HepG2 (cell line): ENCODE measurements around the gene SIK3. TPM values are rescaled to one million over a fixed set of nuclear protein-coding genes. Genes with fewer than 3 reads are reported as not detected.

Source experiments
- ATAC-seq: fragments of 200-7000 bp; cut with Tn5 transposase; 3 replicates; pipeline ENCODE4 v1.9.1; 2020; ENCODE audit warnings: mild to moderate bottlenecking, moderate library complexity
- BruUV-seq: library from RNA; stranded (reverse); fragments of 400-500 nt; replicated peaks from 2 replicates; lab custom pipeline; 2021; lab: Mats Ljungman, UMichigan
- CTCF ChIA-PET: fragments of 300-600 bp; formaldehyde crosslinking; extraction: SDS; loops from one replicate; lab custom pipeline; 2021; ENCODE audit warnings: low total read pairs, inconsistent platforms, low intra/inter-chr PET ratio; lab: Yijun Ruan, JAX
- POLR2A ChIA-PET: fragments of 350-600 bp; sonication (Branson Sonifier 250); formaldehyde crosslinking; loops from one replicate; lab custom pipeline; 2020; ENCODE audit warnings: antibody characterized with exemption, inconsistent platforms; lab: Yijun Ruan, JAX
- DNase-seq: peaks from one replicate; pipeline ENCODE4 v3.0.0-alpha.2; 2015; ENCODE audit warnings: low spot score
- FAIRE-seq: peaks from 3 replicates; lab custom pipeline; 2011; peaks lifted over from hg19 to GRCh38; lab: Jason Lieb, UNC
- H2AFZ ChIP-seq: one replicate; pipeline ENCODE4 v1.6.1; 2011; ENCODE audit warnings: low read length, inconsistent platforms
- H3K27ac ChIP-seq: fragments of 300-600 bp; 3 replicates; pipeline ENCODE4 v1.8.0; 2011; ENCODE audit warnings: mixed run types, mild to moderate bottlenecking, mixed read lengths, low read length, inconsistent platforms; ENCODE audit not compliant: insufficient read depth; ENCODE audit errors: extremely low read length
- H3K27me3 ChIP-seq, 2 experiments: fragments of 200-600 bp in 1 of 2; 2 replicates in 1 of 2; 3 replicates in 1 of 2; pipeline versions ENCODE4 v1.6.0 to v1.8.0; 2011; ENCODE audit warnings: low read length in 2 of 2, mild to moderate bottlenecking in 2 of 2, moderate library complexity in 2 of 2, inconsistent platforms in 1 of 2; ENCODE audit not compliant: insufficient read depth in 2 of 2, control insufficient read depth in 1 of 2
- H3K36me3 ChIP-seq, 2 experiments: fragments of 200-600 bp in 1 of 2; replicated peaks in 1 of 2; 2 replicates in 1 of 2; 3 replicates in 1 of 2; pipeline versions ENCODE4 v1.5.1 to v1.8.0; 2011; ENCODE audit warnings: low read length in 2 of 2, inconsistent platforms in 1 of 2; ENCODE audit not compliant: insufficient read depth in 2 of 2, control insufficient read depth in 1 of 2
- H3K4me1 ChIP-seq: 2 replicates; pipeline ENCODE4 v1.5.1; 2012; ENCODE audit warnings: low read length, inconsistent platforms; ENCODE audit not compliant: insufficient read depth
- H3K4me2 ChIP-seq: 2 replicates; pipeline ENCODE4 v1.6.0; 2011; ENCODE audit warnings: low read depth, low read length, inconsistent platforms
- H3K4me3 ChIP-seq, 3 experiments: fragments of 200-600 bp in 1 of 3; sonication (generic), shearing (Covaris generic) in 1 of 3; replicated peaks in 1 of 3; 2 replicates each; pipeline ENCODE4 v1.5.1; 2011 to 2016; ENCODE audit warnings: low read length in 3 of 3, inconsistent platforms in 2 of 3, low read depth in 2 of 3, mild to moderate bottlenecking in 2 of 3, control low read depth in 1 of 3, mixed read lengths in 1 of 3; ENCODE audit not compliant: insufficient read depth in 1 of 3
- H3K79me2 ChIP-seq: one replicate; pipeline ENCODE4 v1.6.1; 2011; ENCODE audit warnings: low read length, inconsistent platforms; ENCODE audit not compliant: insufficient read depth
- H3K9ac ChIP-seq: 2 replicates; pipeline ENCODE4 v1.6.0; 2011; ENCODE audit warnings: mild to moderate bottlenecking, low read depth, low read length, inconsistent platforms; ENCODE audit not compliant: insufficient read depth
- H3K9me3 ChIP-seq: 2 replicates; pipeline ENCODE4 v1.5.1; 2012; ENCODE audit warnings: mild to moderate bottlenecking, low read length
- H4K20me1 ChIP-seq: 2 replicates; pipeline ENCODE4 v1.6.0; 2011; ENCODE audit warnings: inconsistent platforms, mild to moderate bottlenecking, low read length, moderate library complexity; ENCODE audit not compliant: insufficient read depth
- FIP1L1 ChIP-seq: fragments of 200-400 bp; formaldehyde crosslinking; IDR thresholded peaks from 2 replicates; pipeline ENCODE4 v1.6.1; 2018; ENCODE audit warnings: low read depth, mild to moderate bottlenecking, low read length, moderate library complexity, borderline replicate concordance; ENCODE audit not compliant: insufficient read depth
- HMG20B ChIP-seq: conservative IDR thresholded peaks from 2 replicates; pipeline ENCODE4 v1.6.1; 2016; ENCODE audit warnings: missing genetic modification reagents, missing compliant biosample characterization
- IKZF1 ChIP-seq: fragments of 450-650 bp; IDR thresholded peaks from 2 replicates; pipeline ENCODE4 v1.7.1; 2016
- NFE2L2 ChIP-seq: fragments of 150-350 bp; IDR thresholded peaks from 2 replicates; pipeline ENCODE4 v1.6.1; 2014; ENCODE audit warnings: low read length
- REPIN1 ChIP-seq: sonication (generic); formaldehyde crosslinking; IDR thresholded peaks from 2 replicates; pipeline ENCODE4 v1.8.0; 2022; ENCODE audit warnings: missing genetic modification reagents, low read depth, mild to moderate bottlenecking, borderline replicate concordance
- RXRA ChIP-seq: sonication (generic); formaldehyde crosslinking; IDR thresholded peaks from 2 replicates; pipeline ENCODE4 v1.5.1; 2020; ENCODE audit warnings: missing genetic modification reagents
- WGBS: methylation state at CpG from one replicate; pipeline ENCODE4 v1.1.6; 2017; ENCODE audit warnings: low lambda C conversion rate; 5-methylcytosine and 5-hydroxymethylcytosine counted together
- in situ Hi-C: cut with HindIII; loops from 2 replicates; pipeline ENCODE4 v1.10.0; 2017; ENCODE audit warnings: low pct_unique_long_range_greater_than_20kb; ENCODE audit not compliant: extremely low pct_ligation_motif_present
- intact Hi-C: fragments of 100-400 bp; cut with micrococcal nuclease; formaldehyde crosslinking; loops from one replicate; pipeline ENCODE4 v1.10.0; 2022; ENCODE audit not compliant: unreplicated experiment
- polyA plus RNA-seq, 8 experiments: library from polyadenylated mRNA; depleted of rRNA in 3 of 8; stranded (reverse) in 7 of 8; unstranded in 1 of 8; fragments of >200 nt; fragmentation: Illumina TruSeq in 4 of 8; extraction: Trizol in 4 of 8; gene quantifications; 2 replicates each; pipeline versions ENCODE4 v1.2.1 to v1.2.3, GENCODE V29; 2011 to 2016; ENCODE audit warnings: low read depth in 4 of 8, missing spikeins in 1 of 8, mixed read lengths in 1 of 8; ENCODE audit not compliant: insufficient read depth in 1 of 8
- total RNA-seq, 5 experiments: library from RNA; depleted of rRNA; stranded (reverse); fragments of >200 nt; fragmentation: Illumina TruSeq; extraction: Trizol; gene quantifications; 2 replicates each; pipeline ENCODE4 v1.2.3, GENCODE V29; 2016; ENCODE audit warnings: low read depth in 1 of 5
- TF ChIP-seq, protein P1 (sequence below): sonication (generic); formaldehyde crosslinking; IDR thresholded peaks from 2 replicates; pipeline ENCODE4 v1.5.0; 2020; ENCODE audit warnings: missing genetic modification reagents, mild to moderate bottlenecking, borderline replicate concordance
- TF ChIP-seq, protein P2 (sequence below): sonication (generic); formaldehyde crosslinking; IDR thresholded peaks from 2 replicates; pipeline ENCODE4 v1.5.0; 2020; ENCODE audit warnings: missing genetic modification reagents
- TF ChIP-seq, protein P3 (sequence below): IDR thresholded peaks from 2 replicates; pipeline ENCODE4 v1.4.0; 2020; ENCODE audit warnings: mild to moderate bottlenecking, missing genetic modification reagents
- TF ChIP-seq, protein P4 (sequence below): sonication (generic); formaldehyde crosslinking; IDR thresholded peaks from 2 replicates; pipeline ENCODE4 v1.4.0; 2020; ENCODE audit warnings: mild to moderate bottlenecking, missing genetic modification reagents

The SIK3 gene
- total and polyA plus RNA-seq, 2 of the 13 experiments (the other 11 are each of a cell fraction or from before 2014, with no cell fraction given): 5.7 to 9.8 TPM

DNA sequence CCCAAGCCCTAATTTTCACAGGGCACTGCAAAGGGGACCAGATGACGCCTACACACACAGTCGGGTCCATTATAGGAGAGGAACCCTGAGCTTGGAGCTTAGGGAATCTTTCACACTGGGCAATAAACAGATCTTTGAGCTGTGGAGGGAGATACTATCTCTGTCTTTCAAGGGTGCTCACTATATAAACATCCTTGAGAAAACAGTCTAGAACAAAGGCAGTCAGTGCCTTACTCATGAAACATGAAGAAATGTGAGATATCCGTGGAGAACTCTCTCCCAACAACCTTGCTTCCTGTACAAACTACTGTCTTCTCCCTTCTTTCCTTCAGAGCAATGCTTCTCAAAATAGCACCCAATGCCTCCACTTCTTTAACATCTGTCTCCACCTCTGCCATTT, 151.8 kb downstream of the SIK3 start:
- WGBS: 80% methylated on average over 3 of the region's 3 CpGs
- Histone ChIP-seq H3K79me2 (no peaks in the 10 kb centered on the region), H3K9me3 (no peaks in the 10 kb centered on the region), H3K4me2 (no peak overlapping the region), H3K4me1 (peaks cover 12% of the 10 kb centered on the region; the same call in 1 of the 2 replicates), H3K27me3 (no peaks in the 10 kb centered on the region; a peak in 1 of 5 replicates), H2AFZ (no peak overlapping the region), H3K27ac (no peak overlapping the region), H3K36me3 (peaks cover 5 to 23% of the 10 kb centered on the region in 2 experiments), H4K20me1 (no peaks in the 10 kb centered on the region), H3K9ac (no peak overlapping the region), H3K4me3 (no peak overlapping the region)
- intact Hi-C loops: no loop called here
- ChIA-PET CTCF (no interaction called here), POLR2A (no interaction called here)
- TF ChIP-seq FIP1L1 (no peak), REPIN1 (CRISPR knock-in tag) (no peak), HMG20B (CRISPR knock-in tag) (no peak), NFE2L2 (no peak), RXRA (no peak), IKZF1 (no peak)
- TF ChIP-seq, protein P1, sequence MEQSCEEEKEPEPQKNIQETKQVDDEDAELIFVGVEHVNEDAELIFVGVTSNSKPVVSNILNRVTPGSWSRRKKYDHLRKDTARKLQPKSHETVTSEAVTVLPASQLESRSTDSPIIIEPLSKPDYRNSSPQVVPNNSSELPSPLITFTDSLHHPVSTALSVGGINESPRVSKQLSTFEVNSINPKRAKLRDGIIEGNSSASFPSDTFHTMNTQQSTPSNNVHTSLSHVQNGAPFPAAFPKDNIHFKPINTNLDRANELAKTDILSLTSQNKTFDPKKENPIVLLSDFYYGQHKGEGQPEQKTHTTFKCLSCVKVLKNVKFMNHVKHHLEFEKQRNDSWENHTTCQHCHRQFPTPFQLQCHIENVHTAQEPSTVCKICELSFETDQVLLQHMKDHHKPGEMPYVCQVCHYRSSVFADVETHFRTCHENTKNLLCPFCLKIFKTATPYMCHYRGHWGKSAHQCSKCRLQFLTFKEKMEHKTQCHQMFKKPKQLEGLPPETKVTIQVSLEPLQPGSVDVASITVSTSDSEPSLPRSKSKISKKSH (CRISPR knock-in tag): no peak
- TF ChIP-seq, protein P2, sequence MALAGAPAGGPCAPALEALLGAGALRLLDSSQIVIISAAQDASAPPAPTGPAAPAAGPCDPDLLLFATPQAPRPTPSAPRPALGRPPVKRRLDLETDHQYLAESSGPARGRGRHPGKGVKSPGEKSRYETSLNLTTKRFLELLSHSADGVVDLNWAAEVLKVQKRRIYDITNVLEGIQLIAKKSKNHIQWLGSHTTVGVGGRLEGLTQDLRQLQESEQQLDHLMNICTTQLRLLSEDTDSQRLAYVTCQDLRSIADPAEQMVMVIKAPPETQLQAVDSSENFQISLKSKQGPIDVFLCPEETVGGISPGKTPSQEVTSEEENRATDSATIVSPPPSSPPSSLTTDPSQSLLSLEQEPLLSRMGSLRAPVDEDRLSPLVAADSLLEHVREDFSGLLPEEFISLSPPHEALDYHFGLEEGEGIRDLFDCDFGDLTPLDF (CRISPR knock-in tag): no peak
- TF ChIP-seq, protein P3, sequence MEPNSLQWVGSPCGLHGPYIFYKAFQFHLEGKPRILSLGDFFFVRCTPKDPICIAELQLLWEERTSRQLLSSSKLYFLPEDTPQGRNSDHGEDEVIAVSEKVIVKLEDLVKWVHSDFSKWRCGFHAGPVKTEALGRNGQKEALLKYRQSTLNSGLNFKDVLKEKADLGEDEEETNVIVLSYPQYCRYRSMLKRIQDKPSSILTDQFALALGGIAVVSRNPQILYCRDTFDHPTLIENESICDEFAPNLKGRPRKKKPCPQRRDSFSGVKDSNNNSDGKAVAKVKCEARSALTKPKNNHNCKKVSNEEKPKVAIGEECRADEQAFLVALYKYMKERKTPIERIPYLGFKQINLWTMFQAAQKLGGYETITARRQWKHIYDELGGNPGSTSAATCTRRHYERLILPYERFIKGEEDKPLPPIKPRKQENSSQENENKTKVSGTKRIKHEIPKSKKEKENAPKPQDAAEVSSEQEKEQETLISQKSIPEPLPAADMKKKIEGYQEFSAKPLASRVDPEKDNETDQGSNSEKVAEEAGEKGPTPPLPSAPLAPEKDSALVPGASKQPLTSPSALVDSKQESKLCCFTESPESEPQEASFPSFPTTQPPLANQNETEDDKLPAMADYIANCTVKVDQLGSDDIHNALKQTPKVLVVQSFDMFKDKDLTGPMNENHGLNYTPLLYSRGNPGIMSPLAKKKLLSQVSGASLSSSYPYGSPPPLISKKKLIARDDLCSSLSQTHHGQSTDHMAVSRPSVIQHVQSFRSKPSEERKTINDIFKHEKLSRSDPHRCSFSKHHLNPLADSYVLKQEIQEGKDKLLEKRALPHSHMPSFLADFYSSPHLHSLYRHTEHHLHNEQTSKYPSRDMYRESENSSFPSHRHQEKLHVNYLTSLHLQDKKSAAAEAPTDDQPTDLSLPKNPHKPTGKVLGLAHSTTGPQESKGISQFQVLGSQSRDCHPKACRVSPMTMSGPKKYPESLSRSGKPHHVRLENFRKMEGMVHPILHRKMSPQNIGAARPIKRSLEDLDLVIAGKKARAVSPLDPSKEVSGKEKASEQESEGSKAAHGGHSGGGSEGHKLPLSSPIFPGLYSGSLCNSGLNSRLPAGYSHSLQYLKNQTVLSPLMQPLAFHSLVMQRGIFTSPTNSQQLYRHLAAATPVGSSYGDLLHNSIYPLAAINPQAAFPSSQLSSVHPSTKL (CRISPR knock-in tag): no peak
- TF ChIP-seq, protein P4, sequence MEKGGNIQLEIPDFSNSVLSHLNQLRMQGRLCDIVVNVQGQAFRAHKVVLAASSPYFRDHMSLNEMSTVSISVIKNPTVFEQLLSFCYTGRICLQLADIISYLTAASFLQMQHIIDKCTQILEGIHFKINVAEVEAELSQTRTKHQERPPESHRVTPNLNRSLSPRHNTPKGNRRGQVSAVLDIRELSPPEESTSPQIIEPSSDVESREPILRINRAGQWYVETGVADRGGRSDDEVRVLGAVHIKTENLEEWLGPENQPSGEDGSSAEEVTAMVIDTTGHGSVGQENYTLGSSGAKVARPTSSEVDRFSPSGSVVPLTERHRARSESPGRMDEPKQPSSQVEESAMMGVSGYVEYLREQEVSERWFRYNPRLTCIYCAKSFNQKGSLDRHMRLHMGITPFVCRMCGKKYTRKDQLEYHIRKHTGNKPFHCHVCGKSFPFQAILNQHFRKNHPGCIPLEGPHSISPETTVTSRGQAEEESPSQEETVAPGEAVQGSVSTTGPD (CRISPR knock-in tag): no peak
- in situ Hi-C loops: no loop called here
- no peak for ATAC-seq
- no TSS peak for BruUV-seq
- no peak for DNase-seq
- FAIRE-seq: no peak
